Tongue (tissue), 3 donors: ENCODE measurements around the gene PLEKHM3. TPM values are rescaled to one million over a fixed set of nuclear protein-coding genes. Genes with fewer than 3 reads are reported as not detected.

ENCODE experiments used
- DNase-seq: peaks from one replicate; pipeline ENCODE4 v3.0.0-alpha.2; 2015
- small RNA-seq: library from RNA; depleted of rRNA; stranded (forward); fragments of <200 nt; gene quantifications from one replicate; pipeline ENCODE3, GENCODE V24; 2014; ENCODE audit warnings: low replicate concordance
- total RNA-seq: library from RNA; depleted of rRNA; stranded (reverse); fragments of >200 nt; gene quantifications from one replicate; pipeline ENCODE4 v1.2.3, GENCODE V29; 2014

PLEKHM3 gene
- total RNA-seq, 1 donor from 2014 or later: 20.0 TPM

DNA sequence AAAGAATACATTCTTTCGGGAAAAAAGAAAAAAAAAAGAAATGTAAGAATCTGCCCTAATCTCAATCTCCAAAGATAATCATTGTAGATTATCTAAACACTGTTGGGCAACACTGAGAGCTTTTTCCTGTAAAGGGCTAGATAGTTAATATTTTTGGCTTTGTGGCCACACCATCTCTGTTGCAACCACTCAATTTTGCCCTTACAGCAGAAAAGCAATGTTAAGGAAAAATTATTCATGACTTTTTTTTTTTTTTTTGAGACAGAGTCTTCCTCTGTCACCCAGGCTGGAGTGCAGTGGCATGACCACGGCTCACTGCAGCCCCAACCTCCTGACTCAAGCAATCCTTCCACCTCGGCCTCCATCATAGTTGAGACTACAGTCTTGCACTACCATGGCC is 238.3 kb downstream of the PLEKHM3 start:
- no peak for DNase-seq

GRCh38 chr2:207784898-207785297 is 240.4 kb downstream of the PLEKHM3 start:
- DNase-seq: no peak

- no peak for DNase-seq
These were observed 241.8 kb downstream of the PLEKHM3 start for GRCh38 chr2:207783514-207783913.

GRCh38 chr2:207782238-207783030 is 242.9 kb downstream of the PLEKHM3 start:
- DNase-seq: no peak

- no peak for DNase-seq
These were observed 245.8 kb downstream of the PLEKHM3 start for GRCh38 chr2:207779523-207779922.

- no peak for DNase-seq
These were observed 246.9 kb downstream of the PLEKHM3 start for GRCh38 chr2:207778298-207778882.

DNA sequence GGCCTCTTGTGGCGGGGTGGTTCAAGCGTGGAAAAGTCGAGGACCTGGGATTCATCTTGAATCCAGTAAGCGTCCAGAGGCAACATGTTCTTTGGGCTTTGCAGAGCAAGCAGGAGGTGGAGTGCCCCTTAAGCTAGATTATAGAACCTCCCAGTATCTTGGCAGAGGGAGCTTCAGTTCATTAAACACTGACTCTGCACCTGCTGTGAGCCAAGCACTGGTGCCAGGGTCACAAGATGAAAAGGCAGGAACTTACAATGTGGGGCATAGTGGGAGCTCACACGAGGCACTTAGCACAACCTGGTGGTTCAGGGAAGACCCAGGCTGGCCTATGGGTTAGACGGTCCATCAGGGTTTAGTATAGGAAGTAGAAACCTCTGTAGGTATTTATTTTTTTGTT is 248.2 kb downstream of the PLEKHM3 start:
- no peak for DNase-seq

- DNase-seq: no peak
These were observed 249.9 kb downstream of the PLEKHM3 start for GRCh38 chr2:207775473-207775872.

DNA sequence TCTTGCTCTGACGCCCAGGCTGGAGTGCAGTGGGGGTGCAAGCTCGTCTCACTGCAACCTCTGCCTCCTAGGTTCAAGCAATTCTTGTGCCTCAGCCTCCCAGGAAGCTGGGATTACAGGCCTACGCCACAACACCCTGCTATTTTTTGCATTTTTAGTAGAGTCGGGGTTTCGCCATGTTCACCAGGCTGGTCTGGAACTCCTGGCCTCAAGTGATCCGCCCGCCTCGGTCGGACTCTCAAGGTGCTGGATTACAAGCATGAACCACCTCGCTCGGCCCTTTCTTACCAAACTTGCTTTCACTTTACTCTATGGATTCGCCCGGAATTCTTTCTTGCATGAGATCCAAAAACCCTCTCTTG is 252.5 kb downstream of the PLEKHM3 start:
- DNase-seq: no peak

GRCh38 chr2:207772081-207772843 is 253.1 kb downstream of the PLEKHM3 start:
- peak; percentile 24 for DNase-seq

- no peak for DNase-seq
These were observed 253.9 kb downstream of the PLEKHM3 start for GRCh38 chr2:207771421-207771820.

Small RNA genes lying within 50 kb of the gene (small RNA-seq; reads per million reads assigned to genes)
- gene RNA5SP116: not detected
- not detected for gene RNU6-360P

Other genes with a start within 250 kb of the PLEKHM3 start
- not detected for gene CRYGD, start 99.0 kb upstream of the PLEKHM3 start, total RNA-seq
- not detected for gene CRYGC, start 104.3 kb upstream of the PLEKHM3 start, total RNA-seq
- not detected for gene CRYGB, start 120.6 kb upstream of the PLEKHM3 start, total RNA-seq
- not detected for gene CRYGA, start 138.1 kb upstream of the PLEKHM3 start, total RNA-seq
- not detected for gene C2orf80, start 164.5 kb upstream of the PLEKHM3 start, total RNA-seq
- 57.2 TPM for gene IDH1, start 229.5 kb upstream of the PLEKHM3 start, total RNA-seq
- 43.1 TPM for gene PIKFYVE, start 240.7 kb upstream of the PLEKHM3 start, total RNA-seq